ENCODE data around the gene ZNF808.
"Not testable (repeated sequence)": the region's sequence is repeated elsewhere in the genome, so short reads cannot be mapped to it uniquely, and the experiment has no call there.

ZNF808 gene

DNA sequence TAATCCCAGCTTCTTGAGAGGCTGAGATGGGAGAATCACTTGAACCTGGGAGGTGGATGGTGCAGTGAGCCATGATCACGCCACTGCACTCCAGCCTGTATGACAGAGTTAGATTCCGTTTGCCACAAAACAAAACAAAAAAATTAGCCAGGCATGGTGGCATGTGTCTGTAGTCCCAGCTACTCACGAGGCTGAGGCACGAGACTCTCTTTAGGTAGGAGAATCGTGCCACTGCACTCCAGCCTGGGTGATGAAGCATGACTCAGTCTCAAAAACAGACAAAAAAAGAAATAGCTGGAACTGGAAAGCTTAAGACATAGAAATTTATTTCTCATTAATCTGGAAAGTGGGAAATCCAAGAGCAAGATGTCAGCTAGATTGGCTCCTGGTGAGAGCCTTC, 20.2 kb upstream of the ZNF808 start:
- TF ChIP-seq Cebpa-rat (IDR thresholded peaks at IDR 0.05): no peak
- Histone ChIP-seq H4K20me1 (no peaks in the 10 kb centered on the region), H3K4me3 (no peak overlapping the region), H3K4me1 (no peaks in the 10 kb centered on the region), H3K4me2 (no peak overlapping the region), H3K36me3 (peaks cover 0 to 4% (median 0%) of the 10 kb centered on the region in 11 experiments; a peak in 2 of 22 replicates), H3K9ac (no peak overlapping the region), H3K27me3 (no peaks in the 10 kb centered on the region), H3K27ac (no peak overlapping the region), H3K9me3 (replicated peaks in 1 of 11) (peaks cover 93 to 100% (median 99%) of the 10 kb centered on the region in 11 experiments)

DNA sequence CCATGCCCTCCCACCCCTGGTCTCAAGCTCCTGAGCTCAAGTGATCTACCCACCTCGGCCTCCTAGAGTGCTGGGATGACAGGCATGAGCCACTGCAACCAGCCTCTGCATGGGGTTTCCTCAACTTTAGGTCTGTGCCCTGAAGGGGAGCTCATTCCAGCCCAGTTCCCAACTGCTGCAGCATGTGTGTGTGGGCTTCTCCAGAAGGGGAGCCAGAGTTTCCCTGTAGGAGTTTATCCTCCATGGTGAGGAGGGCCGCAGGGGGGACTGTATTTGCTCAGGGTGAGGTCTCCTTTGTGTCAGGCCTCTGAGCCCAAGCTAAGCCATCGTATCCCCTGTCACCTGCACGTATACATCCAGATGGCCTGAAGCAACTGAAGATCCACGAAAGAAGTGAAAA, 11.3 kb upstream of the ZNF808 start:
- Histone ChIP-seq H3K9ac (no peak overlapping the region), H4K20me1 (no peaks in the 10 kb centered on the region), H3K9me3 (replicated peaks in 1 of 11) (peaks cover 44 to 97% (median 80%) of the 10 kb centered on the region in 11 experiments), H3K27me3 (no peaks in the 10 kb centered on the region), H3K4me3 (no peak overlapping the region), H3K4me1 (0 out of 20 replicates have a peak, but pooled peaks cover 0 to 5% (median 0%) of the 10 kb centered on the region in 10 experiments), H3K4me2 (no peak overlapping the region), H3K27ac (no peak overlapping the region), H3K36me3 (no peaks in the 10 kb centered on the region)
- no peak for TF ChIP-seq Cebpa-rat (IDR thresholded peaks at IDR 0.05)

DNA sequence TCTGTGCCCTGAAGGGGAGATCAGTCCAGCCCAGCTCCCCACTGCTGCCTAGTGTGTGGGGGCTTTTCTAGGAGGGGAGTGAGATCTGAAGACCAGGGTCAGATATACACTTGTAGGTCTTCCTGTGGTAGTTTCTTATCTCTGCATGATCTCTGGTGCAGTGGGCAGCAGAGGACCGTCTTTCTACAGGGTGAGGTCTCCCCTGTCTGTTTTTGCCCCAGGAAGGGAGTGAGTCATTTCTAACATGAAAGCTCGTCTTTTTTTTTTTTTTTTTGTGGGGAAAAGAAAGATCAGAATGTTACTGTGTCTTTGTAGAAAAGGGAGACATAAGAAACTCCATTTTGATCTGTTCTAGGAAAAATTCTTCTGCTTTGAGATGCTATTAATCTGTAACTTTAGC, 8.8 kb upstream of the ZNF808 start:
- Histone ChIP-seq H3K9me3 (replicated peaks in 1 of 11) (peaks cover 27 to 97% (median 66%) of the 10 kb centered on the region in 11 experiments), H4K20me1 (no peaks in the 10 kb centered on the region), H3K4me1 (0 out of 20 replicates have a peak, but pooled peaks cover 0 to 3% (median 0%) of the 10 kb centered on the region in 10 experiments), H3K4me2 (no peak overlapping the region), H3K9ac (no peak overlapping the region), H3K27ac (no peak overlapping the region), H3K36me3 (no peaks in the 10 kb centered on the region), H3K27me3 (no peaks in the 10 kb centered on the region), H3K4me3 (no peak overlapping the region)
- TF ChIP-seq Cebpa-rat (IDR thresholded peaks at IDR 0.05): no peak

- not testable (repeated sequence) for H4K20me1 ChIP-seq, H3K27ac ChIP-seq, H3K36me3 ChIP-seq, H3K4me3 ChIP-seq, H3K4me1 ChIP-seq, H3K27me3 ChIP-seq, H3K9ac ChIP-seq, H3K4me2 ChIP-seq
- H3K9me3 ChIP-seq (replicated peaks in 1 of 11): peaks cover 27 to 97% (median 66%) of the 10 kb centered on the region in 11 experiments
These were observed 8.3 kb upstream of the ZNF808 start for GRCh38 chr19:52519175-52519574.

DNA sequence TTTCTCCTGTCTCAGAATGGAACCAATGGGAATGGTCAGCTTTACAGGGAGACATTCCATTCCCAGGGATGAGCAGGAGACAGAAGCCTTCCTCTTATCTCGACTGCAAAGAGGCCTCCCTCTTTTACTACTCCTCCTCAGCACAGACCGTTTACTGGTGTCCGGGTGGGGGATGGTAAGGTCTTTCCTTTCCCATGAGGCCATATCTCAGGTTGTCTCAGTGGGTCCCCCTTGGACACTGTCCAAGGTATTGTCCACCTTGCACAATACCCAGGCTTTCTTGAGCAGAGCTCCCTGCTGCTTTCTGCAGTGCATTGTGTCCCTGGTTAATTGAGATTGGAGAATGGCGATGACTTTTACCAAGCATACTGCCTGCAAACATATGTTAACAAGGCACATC, 7.5 kb upstream of the ZNF808 start:
- no peak for TF ChIP-seq Cebpa-rat (IDR thresholded peaks at IDR 0.05)
- Histone ChIP-seq H3K36me3 (no peaks in the 10 kb centered on the region), H4K20me1 (no peaks in the 10 kb centered on the region), H3K4me3 (no peak overlapping the region), H3K9me3 (replicated peaks in 1 of 11) (peaks cover 27 to 97% (median 66%) of the 10 kb centered on the region in 11 experiments), H3K27me3 (no peaks in the 10 kb centered on the region), H3K27ac (no peak overlapping the region), H3K4me2 (no peak overlapping the region), H3K9ac (no peak overlapping the region), H3K4me1 (no peaks in the 10 kb centered on the region)

DNA sequence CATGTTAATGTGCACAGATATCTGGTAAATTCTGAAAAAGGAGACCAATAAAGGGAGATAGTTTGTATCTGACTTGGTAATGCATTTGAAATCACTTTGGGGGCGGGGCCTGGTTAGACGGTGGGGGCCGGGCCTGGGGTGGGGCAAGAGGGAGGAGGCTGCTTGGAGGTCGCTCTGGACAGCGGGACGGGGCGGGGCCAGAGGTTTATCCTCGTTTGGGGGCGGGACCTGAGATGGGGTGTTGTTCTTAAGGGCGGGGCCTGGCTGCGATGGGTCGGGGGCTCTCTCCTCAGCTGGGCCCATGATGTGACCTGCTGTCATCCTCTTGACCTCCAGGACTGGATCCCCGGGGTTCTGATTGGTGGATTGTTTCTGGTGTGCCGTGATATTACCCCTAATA, 4.9 kb upstream of the ZNF808 start:
- no peak for TF ChIP-seq Cebpa-rat (IDR thresholded peaks at IDR 0.05)
- Histone ChIP-seq H3K36me3 (no peaks in the 10 kb centered on the region), H3K27me3 (no peaks in the 10 kb centered on the region), H3K9ac (no peak overlapping the region), H4K20me1 (no peaks in the 10 kb centered on the region), H3K4me2 (no peak overlapping the region), H3K27ac (no peak overlapping the region), H3K4me1 (peaks cover 0 to 6% (median 0%) of the 10 kb centered on the region in 10 experiments; a peak in 2 of 20 replicates), H3K9me3 (replicated peaks in 1 of 11) (peaks cover 31 to 88% (median 55%) of the 10 kb centered on the region in 11 experiments), H3K4me3 (no peak overlapping the region)

- Histone ChIP-seq H3K9me3 (replicated peaks in 1 of 11) (peaks cover 31 to 75% (median 48%) of the 10 kb centered on the region in 11 experiments), H4K20me1 (no peaks in the 10 kb centered on the region), H3K4me3 (no peak overlapping the region), H3K4me2 (no peak overlapping the region), H3K36me3 (0 out of 22 replicates have a peak, but pooled peaks cover 0 to 2% (median 0%) of the 10 kb centered on the region in 11 experiments), H3K9ac (no peak overlapping the region), H3K4me1 (peaks cover 8 to 17% (median 10%) of the 10 kb centered on the region in 10 experiments), H3K27ac (no peak overlapping the region), H3K27me3 (no peaks in the 10 kb centered on the region)
- no peak for TF ChIP-seq Cebpa-rat (IDR thresholded peaks at IDR 0.05)
These were observed 3.4 kb upstream of the ZNF808 start for GRCh38 chr19:52524086-52524485.

- no peak for TF ChIP-seq Cebpa-rat (IDR thresholded peaks at IDR 0.05)
- peak overlapping the region; percentile 90 to 98 (median 96) for H3K9ac ChIP-seq
- peak overlapping the region; percentile 86 to 97 (median 93) for H3K27ac ChIP-seq
- peak overlapping the region; percentile 85 to 99 (median 97) for H3K4me2 ChIP-seq
- peaks cover 0 to 7% (median 0%) of the 10 kb centered on the region in 11 experiments; a peak in 3 of 22 replicates for H4K20me1 ChIP-seq
- H3K4me3 ChIP-seq: peak overlapping the region; percentile 72 to 98 (median 90)
- peaks cover 28 to 55% (median 35%) of the 10 kb centered on the region in 11 experiments for H3K9me3 ChIP-seq (replicated peaks in 1 of 11)
- H3K36me3 ChIP-seq: peaks cover 1 to 26% (median 12%) of the 10 kb centered on the region in 11 experiments; a peak in 21 of 22 replicates
- H3K4me1 ChIP-seq: peaks cover 11 to 29% (median 25%) of the 10 kb centered on the region in 10 experiments
- H3K27me3 ChIP-seq: no peaks in the 10 kb centered on the region
These were observed 486 bp downstream of the ZNF808 start for GRCh38 chr19:52527956-52528351.

GRCh38 chr19:52532480-52532879, 5.0 kb downstream of the ZNF808 start:
- Histone ChIP-seq H3K9me3 (replicated peaks in 1 of 11) (peaks cover 0 to 37% (median 1%) of the 10 kb centered on the region in 11 experiments; a peak in 10 of 22 replicates), H3K36me3 (peaks cover 14 to 39% (median 24%) of the 10 kb centered on the region in 11 experiments), H3K9ac (no peak overlapping the region), H3K4me1 (peaks cover 33 to 68% (median 56%) of the 10 kb centered on the region in 10 experiments), H3K27me3 (no peaks in the 10 kb centered on the region), H3K4me3 (no peak overlapping the region), H3K27ac (peak overlapping the region in 1 of 11 experiments; percentile 94; a peak in 1 of 22 replicates), H3K4me2 (no peak overlapping the region), H4K20me1 (peaks cover 0 to 21% (median 0%) of the 10 kb centered on the region in 11 experiments; a peak in 6 of 22 replicates)
- TF ChIP-seq Cebpa-rat (IDR thresholded peaks at IDR 0.05): no peak

DNA sequence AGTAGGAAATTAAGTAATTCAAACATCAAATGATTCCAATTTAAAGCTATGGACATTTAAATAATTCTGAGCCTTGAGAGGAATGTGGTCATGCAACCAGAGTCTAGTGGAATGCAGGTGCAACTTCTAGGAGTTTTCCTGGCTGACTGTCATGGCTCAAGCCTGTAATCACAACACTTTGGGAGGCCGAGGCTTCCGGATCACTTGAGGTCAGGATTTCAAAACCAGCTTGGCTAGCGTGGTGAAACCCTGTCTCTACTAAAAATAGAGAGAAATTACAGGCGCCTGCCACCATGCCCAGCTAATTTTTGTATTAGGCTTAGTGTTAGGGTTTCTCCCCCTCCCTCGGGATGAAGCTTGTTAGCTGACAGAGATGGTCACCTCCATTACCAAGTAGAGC, 6.4 kb downstream of the ZNF808 start:
- peaks cover 10 to 51% (median 15%) of the 10 kb centered on the region in 11 experiments; a peak in 17 of 22 replicates for H3K9me3 ChIP-seq (replicated peaks in 1 of 11)
- peaks cover 0 to 21% (median 0%) of the 10 kb centered on the region in 11 experiments; a peak in 6 of 22 replicates for H4K20me1 ChIP-seq
- TF ChIP-seq Cebpa-rat (IDR thresholded peaks at IDR 0.05): peak in 2 of 11 experiments; percentile 21 to 26; a peak in 1 of 22 replicates
- peak overlapping the region in 8 of 11 experiments; percentile 42 to 95 (median 89); a peak in 17 of 22 replicates for H3K27ac ChIP-seq
- H3K9ac ChIP-seq: peak overlapping the region in 7 of 11 experiments; percentile 40 to 93 (median 89); a peak in 11 of 22 replicates
- H3K27me3 ChIP-seq: no peaks in the 10 kb centered on the region
- peak overlapping the region in 10 of 11 experiments; percentile 16 to 98 (median 95); a peak in 18 of 22 replicates for H3K4me2 ChIP-seq
- no peak overlapping the region for H3K4me3 ChIP-seq
- peaks cover 26 to 74% (median 55%) of the 10 kb centered on the region in 10 experiments for H3K4me1 ChIP-seq
- H3K36me3 ChIP-seq: peaks cover 14 to 49% (median 36%) of the 10 kb centered on the region in 11 experiments

- H3K9ac ChIP-seq: peak overlapping the region; percentile 68 to 93 (median 89); a peak in 21 of 22 replicates
These were observed 7.9 kb downstream of the ZNF808 start for GRCh38 chr19:52535385-52535770.

More at GRCh38 chr19:52535385-52535770, 7.9 kb downstream of the ZNF808 start:
- H3K4me1 ChIP-seq: peaks cover 22 to 69% (median 45%) of the 10 kb centered on the region in 10 experiments
- peaks cover 0 to 27% (median 0%) of the 10 kb centered on the region in 11 experiments; a peak in 7 of 22 replicates for H4K20me1 ChIP-seq
- H3K9me3 ChIP-seq (replicated peaks in 1 of 11): peaks cover 24 to 59% (median 29%) of the 10 kb centered on the region in 11 experiments; a peak in 21 of 22 replicates
- H3K4me2 ChIP-seq: peak overlapping the region; percentile 92 to 99 (median 96)
- peak overlapping the region in 10 of 11 experiments; percentile 54 to 95 (median 88); a peak in 20 of 22 replicates for H3K27ac ChIP-seq
- peaks cover 25 to 57% (median 47%) of the 10 kb centered on the region in 11 experiments for H3K36me3 ChIP-seq
- H3K4me3 ChIP-seq: peak overlapping the region; percentile 71 to 87 (median 74)
- H3K27me3 ChIP-seq: not testable (repeated sequence)
